NCI-H1048 (cell line): ENCODE data around the gene PID1.

Experiments
- DNase-seq: peaks from one replicate; lab custom pipeline; 2025; lab: John Stamatoyannopoulos, UW

PID1 gene

DNA sequence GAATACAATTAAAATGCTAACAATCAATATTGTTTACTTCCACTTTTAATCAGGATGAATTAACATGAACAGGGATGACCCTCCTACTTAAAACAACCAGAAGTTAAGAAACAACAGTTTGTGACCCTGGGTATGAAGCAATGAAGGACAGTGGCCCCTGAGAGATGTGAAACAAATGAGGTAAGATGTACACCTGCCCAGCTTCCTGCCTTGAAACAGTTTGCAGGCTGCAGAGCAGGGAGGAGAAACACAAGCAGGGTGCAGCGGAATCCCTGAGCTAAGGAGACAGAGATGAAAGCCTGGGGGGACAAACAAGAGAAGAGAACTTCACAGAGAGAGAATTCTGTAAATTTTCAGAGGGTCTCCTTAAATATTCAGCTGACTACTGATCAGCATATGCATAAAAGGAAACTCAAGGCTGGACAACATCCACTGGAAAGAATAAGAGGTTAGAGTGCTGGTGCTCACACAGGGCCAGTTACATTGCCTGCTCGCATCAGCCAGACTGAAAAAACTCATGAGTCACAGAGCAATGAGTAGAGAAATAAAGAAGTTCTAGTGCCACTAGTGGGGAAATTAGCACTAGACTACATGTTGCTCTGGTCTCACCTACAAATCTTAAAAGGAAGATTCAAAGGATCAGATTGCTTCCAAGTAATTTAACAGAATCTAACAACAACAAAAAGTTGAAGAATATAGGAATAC, 106.4 kb downstream of the PID1 start:
- no peak for DNase-seq

DNA sequence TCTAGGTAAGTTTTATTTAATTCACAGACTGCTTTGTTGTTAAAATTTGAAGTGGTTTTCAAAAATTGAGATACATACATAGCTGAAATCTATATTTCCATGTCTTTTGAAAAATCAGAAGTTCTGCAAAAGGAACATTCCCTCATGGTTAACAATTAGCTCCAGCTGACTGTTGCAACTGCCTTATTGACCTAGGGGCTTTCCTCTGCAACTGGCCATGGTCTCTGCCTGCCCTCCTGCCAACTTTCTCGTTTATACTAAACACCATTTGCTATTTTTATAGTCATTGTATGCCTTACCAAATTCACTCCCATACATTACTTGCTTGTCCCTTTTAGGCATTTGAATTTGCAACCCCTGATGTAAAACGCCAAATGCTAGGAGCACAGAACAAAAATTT, 107.2 kb downstream of the PID1 start:
- DNase-seq: no peak

DNA sequence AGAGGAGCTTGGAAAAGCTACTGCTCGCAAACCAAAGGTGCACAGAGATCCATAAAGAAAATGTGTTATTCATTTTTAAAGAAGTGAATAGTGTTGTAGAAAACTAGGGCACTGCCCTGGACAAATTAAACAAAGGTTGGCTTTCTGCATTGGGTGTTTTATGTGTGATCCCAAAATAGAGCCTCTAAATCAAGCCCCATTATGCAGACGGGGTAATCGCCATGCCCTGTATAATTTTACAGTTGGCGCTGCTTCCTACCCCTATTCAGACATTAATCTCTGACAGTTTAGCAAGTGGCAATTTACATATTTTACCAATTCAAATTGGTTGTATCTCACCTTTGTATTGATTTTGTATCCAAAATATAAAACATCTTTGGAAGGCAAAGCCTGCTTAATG, 109.1 kb downstream of the PID1 start:
- no peak for DNase-seq

DNA sequence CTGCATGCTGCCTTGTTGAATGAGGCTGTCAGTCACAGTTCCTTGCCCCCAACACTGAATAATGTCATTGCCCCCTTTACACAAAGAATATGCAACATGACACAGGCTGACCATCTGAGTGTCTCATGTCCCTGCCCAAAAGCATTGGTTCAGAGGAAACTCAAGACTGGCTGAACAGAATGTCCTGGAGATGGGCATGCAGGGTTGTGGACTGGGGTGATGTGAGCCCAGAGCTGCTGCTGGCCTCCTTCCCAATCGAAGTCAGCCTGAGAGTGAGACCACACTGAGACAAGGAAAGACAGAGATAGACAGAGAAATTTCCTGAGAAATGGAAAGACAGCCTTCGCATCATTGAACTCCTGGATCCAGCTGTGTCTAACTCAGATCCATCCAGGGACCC, 110.1 kb downstream of the PID1 start:
- no peak for DNase-seq

DNA sequence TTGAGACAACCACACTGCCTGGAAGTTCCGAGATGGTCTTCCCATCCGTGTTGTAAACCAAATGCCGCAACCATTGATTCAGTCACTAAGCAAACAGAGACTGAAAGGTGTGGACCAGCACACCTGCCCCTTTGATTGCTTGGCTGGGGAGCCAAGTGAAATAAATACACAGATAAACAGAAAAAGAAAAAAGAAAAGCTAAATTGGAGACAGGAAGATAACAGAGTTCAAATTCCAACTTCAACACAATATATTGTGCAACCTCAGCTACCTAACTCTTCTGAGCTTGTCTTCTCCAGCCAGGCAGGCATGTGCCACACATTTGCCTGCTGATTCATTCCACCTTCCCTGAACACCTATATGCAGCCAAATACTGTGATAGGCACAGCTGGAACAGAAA, 110.9 kb downstream of the PID1 start:
- DNase-seq: no peak

DNA sequence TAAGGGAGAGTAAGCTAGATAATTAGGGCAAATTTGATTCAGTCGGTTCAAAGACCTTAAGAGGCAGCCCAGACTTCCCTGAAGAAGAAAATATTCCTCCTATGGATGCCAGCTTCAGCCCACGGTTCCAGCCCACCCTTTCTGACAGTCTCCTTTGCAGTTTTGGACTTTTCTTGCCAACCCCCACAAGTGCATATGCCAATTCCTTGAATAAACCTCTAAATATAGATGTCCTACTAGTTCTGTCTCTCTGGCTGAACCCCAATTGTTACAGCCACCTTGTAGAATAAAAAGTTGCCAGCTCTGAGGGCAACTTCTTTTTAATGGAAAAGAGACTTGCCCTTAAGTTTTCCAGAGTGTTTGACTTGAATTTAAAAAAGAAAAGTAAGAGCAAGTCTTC, 111.7 kb downstream of the PID1 start:
- DNase-seq: no peak

DNA sequence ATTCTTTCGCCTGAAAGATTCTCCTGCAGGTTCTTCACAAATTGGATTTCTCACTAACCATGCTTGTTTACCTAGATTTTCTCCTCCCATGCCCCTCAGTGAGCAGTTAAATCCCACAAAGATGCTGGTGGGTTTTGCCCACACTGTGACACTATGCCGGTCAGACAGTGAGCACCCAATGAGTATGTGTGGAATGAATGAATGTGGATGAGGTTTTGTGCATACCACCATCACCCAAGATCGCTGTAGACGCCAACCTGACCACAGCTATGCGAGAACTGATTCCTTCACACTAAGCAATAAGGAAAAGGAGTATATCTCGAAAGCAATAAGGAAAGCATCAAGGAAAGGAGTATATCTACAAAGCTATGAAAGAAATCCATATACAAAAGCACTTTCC, 116.7 kb downstream of the PID1 start:
- no peak for DNase-seq

DNA sequence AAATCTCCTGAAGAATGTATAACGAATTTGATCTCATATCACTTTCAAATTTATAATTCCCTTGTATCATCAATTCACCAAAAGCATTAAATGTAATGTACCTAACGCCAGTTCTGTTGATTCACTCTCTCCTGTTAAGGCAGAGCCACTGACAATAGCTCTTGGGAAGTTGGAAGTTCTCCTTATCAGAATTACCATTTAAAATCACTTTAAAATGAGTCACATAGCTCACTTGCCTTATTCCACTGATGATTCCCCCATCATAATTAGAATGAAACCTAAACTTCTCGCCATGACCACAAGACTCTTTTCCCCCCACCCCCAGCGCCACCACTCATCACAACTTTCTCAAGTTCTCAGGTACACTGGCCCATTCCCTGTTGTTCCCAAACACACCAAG, 117.1 kb downstream of the PID1 start:
- DNase-seq: no peak

DNA sequence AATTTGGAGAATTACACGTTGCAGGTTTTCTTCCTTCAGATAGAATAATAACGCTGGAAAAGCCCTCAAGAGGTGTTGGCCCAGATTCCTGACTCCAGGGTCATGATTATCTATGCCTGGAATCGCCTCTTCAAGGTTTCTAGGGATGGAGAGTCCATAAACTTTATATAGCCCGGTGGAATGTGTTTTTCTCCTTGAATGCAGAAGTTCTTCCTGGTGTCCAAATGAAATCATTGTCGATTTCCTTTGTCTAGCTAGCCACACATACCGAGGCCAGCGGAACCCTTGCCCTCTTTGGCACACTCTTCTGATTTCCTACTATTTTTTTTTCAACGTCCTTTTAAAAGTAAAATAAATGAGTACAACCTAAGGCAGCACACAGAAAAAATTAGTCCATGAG, 117.8 kb downstream of the PID1 start:
- DNase-seq: no peak

DNA sequence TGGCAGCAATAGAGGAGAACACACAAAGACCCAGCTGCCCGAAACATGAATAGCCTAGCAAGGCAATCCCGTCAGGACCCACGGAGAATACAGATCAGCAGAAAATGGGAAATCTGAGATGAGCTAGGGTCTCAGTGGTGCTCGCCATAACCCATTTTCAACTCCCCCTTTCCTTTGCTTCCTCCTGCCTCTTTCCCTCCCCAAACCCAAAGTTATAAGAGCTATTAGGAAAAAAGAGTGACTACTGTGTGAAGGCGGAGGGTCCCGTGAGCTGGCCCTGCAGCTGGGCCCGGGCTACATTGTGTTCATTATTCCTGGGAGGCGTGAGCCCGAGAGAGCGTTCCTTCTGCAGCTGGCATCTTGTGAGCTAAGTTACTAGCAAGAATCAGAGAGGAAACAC, 118.4 kb downstream of the PID1 start:
- no peak for DNase-seq

DNA sequence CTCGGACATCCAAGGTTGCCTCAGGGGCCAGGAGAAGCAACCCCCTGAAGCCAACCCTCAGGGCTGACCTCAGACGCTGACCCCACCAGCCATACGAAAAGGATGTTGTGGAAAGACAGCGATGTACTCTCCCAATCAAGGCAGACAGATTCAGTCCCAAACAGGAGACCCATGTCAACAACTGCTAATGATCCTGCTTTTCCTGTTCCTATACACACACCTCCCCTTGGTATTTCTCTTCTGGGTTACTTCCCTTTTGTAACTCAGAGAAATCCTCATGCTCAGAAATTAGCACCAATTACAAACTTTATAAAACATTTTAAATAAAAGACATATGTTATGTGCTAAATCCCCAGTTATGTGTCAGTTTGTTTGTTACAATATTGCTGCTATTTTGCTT, 120.8 kb downstream of the PID1 start:
- no peak for DNase-seq

DNA sequence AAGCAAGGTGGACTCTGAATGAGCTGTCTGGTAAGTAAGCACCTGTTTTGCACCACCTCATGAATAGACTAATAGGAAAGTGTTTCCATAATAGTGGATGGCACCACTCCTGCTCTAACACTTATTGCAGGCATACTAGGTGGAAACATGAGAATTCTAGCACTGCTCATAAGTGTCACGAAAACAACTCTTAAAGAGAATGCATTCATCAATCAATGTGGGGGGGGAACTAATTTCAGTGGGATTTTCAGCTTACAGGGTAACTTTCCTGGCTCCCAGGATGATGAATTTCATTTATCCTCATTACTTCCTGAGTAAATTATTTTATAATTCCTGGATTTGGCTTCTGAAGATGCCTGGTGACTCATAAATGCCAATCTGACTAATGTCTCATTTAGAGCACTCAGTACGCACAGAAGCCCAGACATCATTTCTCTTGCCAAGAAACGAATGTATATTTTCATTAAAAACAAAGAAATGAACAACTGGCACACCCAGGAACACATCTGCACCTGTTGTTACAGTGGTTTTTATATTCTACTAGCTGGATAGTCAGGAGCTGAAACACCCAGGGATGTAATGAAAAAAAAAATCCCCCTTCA, 129.6 kb downstream of the PID1 start:
- DNase-seq: no peak

DNA sequence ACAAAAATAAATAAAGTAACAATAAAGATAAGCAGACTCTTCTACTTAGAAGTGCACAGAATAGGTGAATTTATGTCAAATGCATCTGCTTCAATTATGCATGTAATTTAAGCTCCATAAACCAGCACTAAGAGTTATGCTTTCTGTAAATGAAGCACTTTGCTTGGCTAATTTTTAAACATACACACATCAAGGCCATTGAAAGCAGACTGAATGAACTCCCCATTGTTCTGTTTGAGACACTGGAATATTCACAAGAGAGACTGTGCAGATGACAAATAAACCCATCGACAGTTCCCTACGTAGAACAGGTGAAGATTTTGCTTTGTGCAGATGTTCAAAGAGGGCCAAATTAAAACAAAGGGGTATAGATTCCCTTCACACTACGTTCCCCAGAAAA, 133.4 kb downstream of the PID1 start:
- no peak for DNase-seq

DNA sequence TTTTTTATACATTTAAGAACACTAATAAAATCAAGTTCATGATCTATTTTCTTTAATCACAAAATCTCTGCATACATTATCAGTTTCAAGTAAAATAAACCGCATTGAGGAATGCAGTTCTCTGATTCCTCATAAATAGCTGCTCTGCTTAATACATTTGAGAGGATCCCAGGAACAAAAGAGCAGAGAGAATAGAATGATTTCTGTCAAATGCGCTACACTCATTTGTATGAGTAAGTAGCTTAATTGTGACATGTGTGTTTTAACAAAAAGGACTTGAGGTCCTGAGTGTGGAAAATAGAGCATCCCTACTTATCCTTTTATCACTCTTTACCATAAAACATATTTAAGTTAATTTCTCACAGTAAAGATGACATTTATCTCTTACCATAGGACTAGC, 134.0 kb downstream of the PID1 start:
- DNase-seq: no peak

DNA sequence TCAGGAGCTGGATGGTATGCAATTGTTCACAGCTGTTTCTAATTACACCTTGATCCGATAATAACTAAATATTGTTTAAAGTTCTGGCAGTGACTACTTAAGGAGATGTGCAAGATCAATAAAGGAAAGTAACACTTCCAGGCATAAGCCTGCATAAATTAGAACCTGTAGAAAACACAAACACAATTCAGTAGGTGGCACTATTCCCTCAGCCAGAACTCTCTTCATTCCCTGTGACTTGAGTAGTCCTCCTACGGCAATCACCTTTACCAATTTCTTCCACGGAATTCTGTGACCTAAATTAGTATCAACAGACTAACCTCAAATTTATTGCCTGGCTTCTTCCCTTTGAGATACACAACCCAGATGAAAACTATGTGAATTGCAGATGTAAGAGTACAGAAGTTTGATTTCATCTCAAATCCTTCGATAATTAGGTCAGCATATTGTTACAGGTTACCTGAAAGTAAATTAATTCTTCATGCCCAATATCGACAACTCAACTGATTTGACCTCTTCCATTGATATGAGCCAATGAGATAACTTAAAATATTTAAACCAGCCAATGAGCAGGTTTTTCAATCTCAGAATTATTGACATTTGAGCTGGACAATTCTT, 137.8 kb downstream of the PID1 start:
- DNase-seq: peak; percentile 4

DNA sequence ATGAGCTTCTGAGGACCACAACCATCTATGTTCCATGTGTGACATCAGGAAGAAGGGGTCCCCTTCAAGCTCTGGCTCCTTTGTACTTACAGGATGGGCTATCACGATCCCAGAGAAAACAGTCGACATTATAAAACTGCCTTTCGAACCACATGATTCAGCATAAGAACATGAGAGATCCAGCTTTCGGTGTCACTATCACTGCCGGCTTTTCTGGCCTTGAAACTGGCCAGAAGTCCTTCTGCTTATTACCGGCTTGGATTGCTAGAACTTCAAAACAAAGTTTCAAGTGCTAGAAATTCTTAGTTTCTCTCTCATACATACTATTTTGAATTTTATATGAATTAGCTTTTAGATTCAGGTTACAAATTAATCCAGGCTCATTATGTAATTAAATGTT, 138.9 kb downstream of the PID1 start:
- DNase-seq: no peak

DNA sequence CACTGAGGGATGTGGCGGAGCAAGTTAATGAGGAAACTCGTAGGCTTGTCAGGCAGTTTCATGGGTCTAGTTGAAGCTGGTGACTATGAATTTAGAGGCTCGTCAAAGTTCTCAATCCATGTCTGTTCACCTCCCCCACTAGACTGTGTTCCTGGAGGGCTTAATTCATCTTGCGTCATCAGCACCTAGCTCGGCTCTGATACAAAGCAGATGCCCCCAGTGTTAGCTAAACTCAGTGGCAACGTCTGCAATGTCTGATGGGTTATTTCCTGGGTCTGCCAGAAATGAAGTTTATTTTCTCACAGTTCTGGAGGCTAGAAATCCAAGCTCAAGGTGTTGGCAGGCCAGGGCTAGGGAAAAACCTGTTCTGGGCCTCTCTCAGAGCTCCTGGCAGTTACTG, 140.6 kb downstream of the PID1 start:
- no peak for DNase-seq

DNA sequence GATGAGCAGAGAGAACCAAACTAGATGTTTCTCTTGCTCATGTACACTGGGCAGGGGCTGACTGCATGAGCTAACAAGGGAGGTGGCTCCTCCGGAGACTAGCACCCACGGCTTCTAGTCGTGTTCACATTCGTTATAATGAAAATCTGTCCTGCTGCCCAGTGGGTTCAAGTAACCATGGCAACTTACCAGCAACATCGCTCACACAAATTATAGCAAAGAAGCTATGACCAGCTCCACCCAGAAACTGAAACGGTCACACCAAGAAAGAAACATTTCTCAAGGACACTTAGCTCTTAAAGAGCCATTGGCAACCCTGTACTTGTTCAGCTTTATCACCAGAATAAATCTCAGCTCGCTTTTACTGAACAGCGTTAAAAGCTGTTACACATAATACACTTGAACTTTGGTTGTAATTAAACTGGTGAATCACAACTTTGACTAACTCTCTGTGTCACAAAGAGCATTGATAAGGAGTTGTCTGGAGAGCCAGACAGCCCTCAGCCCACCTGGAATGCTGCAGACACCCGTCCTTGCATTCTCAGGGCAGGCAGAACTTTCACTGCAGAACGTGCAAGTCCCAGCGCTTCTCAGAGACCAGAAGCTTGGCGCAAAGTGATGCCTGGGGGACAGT, 141.2 kb downstream of the PID1 start:
- no peak for DNase-seq

DNA sequence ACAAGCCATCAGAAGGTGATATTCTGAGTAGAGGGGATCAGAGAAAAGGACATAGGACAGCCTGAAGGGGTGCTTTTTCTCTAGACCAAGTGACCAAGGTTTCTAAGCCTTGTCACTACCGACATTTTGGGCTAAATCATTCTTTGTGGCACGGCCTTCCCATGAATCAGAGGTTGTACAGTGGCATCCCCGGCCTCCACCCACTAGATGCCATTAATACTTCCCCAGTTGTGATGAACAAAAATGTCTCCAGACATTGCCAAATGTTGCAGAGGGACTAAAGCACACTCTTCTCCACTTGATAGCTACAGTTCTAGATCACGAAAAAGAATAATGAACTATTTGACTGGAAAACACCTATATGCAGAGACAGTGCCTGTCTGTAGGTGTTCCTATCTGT, 143.6 kb downstream of the PID1 start:
- DNase-seq: no peak

DNA sequence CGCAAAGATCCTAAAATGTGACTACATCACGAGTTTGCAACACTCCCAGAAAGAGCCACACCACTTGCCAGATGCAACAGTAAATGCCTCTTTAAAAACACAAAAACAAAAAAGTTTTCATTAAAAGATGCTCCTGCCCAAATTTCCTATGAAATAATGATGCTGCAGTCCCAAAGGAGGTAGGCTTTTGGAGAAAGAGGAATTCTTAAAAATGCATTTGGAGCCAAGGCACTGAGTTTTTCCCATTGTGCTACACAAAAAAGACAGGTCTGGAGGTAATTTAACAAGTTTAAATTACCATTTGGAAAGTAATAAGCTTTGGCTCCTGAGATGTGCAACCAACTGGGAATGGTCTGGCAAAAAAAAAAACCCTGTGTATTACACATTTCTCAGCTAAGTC, 145.0 kb downstream of the PID1 start:
- no peak for DNase-seq

DNA sequence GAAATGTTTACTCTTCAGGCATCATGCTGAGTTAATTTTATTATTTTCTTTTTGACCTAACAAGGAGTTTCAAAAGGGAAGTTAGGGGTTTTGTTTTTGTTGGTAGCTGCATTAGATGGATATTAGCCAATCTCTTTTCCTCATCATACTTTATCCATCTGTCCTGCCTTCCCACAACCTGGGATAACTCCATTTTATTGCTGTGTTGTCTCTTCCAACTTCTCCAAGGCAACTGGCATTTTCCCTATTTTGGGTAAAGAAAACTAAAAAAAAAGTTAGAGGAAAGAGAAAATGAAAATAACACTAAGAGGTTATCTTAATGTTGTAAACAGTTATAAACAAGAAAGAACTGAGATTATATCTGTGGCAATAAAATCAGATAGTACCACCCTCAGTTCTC, 147.0 kb downstream of the PID1 start:
- no peak for DNase-seq

DNA sequence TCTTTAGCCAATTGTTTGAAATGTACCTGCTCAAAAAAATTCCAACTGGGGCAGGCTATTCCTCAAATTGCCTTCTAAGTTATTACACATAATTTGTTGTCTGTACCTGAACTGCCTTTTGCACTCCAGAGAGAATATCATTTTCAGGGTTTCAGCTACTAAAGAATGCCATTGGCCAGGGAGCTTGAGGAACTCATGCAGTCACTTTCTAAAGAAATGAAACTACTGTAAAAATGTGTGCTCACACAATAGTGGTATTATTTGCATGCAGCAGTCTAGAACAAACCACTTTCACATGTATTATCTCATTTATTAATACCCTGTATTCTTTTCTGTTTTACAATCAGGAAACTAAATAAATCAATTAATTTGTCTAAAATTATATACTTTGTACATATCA, 152.2 kb downstream of the PID1 start:
- no peak for DNase-seq

DNA sequence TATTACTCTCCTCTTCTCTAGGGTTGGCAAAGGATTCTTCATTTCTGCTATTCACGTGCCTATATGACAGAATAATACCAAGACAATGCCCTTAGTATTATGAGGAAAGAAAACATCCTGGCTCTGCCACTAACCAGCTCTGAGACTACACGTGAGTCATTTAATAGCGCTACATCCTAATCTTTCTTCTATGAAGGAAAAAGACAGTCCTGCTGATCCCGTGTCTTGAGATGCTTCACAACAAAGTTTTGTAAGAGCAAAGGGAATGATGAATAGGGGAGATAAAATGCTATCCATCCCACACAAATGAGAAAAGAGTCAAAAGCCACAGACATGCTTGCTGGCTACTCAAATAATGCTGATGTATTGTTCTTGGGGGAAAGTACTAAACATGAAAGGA, 152.8 kb downstream of the PID1 start:
- DNase-seq: no peak
